ENCODE measurements around the gene FBLN2.

The FBLN2 gene

DNA sequence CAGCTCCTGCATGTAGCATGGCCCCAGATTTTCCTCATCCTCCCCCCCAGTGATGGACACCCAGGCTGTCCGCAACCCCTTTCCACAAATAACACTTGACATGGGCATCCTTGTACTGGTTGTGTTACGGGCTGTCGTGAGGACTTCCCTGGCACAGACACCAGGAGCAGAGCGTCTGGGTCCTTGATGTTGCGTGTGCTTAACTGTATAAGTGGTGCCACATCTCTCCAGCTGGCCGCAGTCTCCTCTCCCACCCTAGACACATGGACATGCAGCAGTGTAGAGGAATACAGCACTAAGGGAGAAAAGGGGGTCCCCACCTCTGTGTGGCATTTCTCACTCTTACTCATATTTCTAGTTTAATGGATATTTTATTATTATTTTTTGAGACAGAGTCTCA lies 56.6 kb downstream of the FBLN2 start:
- Mint-ChIP-seq H3K4me3 (no peak overlapping the region), H3K27ac (no peak overlapping the region), H3K36me3 (ENCODE audit: low read depth) (no peaks in the 10 kb centered on the region), H3K27me3 (ENCODE audit: low read depth, poor library complexity) (peaks cover 8% of the 10 kb centered on the region), H3K4me1 (peaks cover 8% of the 10 kb centered on the region), H3K9me3 (peaks cover 14% of the 10 kb centered on the region)
- DNase-seq: no peak
- TF ChIP-seq, protein P1, sequence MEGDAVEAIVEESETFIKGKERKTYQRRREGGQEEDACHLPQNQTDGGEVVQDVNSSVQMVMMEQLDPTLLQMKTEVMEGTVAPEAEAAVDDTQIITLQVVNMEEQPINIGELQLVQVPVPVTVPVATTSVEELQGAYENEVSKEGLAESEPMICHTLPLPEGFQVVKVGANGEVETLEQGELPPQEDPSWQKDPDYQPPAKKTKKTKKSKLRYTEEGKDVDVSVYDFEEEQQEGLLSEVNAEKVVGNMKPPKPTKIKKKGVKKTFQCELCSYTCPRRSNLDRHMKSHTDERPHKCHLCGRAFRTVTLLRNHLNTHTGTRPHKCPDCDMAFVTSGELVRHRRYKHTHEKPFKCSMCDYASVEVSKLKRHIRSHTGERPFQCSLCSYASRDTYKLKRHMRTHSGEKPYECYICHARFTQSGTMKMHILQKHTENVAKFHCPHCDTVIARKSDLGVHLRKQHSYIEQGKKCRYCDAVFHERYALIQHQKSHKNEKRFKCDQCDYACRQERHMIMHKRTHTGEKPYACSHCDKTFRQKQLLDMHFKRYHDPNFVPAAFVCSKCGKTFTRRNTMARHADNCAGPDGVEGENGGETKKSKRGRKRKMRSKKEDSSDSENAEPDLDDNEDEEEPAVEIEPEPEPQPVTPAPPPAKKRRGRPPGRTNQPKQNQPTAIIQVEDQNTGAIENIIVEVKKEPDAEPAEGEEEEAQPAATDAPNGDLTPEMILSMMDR (IDR thresholded peaks at IDR 0.05): no peak

DNA sequence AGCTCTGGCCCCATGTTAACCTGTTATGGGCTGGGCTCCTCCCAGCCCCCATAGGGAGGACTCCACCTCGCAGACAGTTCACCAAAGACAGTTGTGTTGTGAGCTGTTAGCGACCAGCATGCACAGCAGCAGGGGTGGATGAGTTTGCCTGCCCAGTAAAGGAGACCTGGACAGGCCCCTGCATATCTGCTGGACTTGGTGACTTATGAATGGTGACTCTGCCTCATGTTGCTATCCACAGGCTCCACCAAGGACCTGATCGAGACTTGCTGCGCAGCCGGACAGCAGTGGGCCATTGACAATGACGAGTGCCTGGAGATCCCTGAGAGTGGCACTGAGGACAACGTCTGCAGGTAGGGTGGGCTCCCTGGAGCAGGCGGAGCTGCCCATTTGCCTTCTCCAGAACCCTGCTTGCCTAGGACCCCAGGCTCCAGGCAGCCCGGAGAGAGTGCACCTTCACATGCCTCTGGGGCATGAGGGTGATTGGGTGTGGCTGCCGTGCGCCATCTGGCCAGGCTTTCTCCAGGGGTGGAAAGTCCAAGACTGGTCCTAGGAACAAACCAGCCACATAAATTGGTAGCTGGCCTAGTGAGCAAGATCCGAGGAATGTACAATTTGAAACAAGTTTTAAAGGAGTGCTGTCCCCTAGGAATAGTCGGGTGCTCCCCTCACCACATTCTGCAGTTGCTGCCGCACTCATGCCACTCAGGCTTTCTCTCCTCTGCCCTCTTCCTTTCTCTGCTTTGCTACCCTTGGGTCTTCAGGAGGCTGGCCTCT lies 59.1 kb downstream of the FBLN2 start:
- Mint-ChIP-seq H3K4me1 (peaks cover 8% of the 10 kb centered on the region), H3K27ac (peak overlapping the region; percentile 68), H3K9me3 (peaks cover 11% of the 10 kb centered on the region), H3K27me3 (ENCODE audit: low read depth, poor library complexity) (peaks cover 9% of the 10 kb centered on the region), H3K36me3 (ENCODE audit: low read depth) (no peaks in the 10 kb centered on the region), H3K4me3 (no peak overlapping the region)
- DNase-seq: no peak
- TF ChIP-seq, protein P1 (IDR thresholded peaks at IDR 0.05): no peak

DNA sequence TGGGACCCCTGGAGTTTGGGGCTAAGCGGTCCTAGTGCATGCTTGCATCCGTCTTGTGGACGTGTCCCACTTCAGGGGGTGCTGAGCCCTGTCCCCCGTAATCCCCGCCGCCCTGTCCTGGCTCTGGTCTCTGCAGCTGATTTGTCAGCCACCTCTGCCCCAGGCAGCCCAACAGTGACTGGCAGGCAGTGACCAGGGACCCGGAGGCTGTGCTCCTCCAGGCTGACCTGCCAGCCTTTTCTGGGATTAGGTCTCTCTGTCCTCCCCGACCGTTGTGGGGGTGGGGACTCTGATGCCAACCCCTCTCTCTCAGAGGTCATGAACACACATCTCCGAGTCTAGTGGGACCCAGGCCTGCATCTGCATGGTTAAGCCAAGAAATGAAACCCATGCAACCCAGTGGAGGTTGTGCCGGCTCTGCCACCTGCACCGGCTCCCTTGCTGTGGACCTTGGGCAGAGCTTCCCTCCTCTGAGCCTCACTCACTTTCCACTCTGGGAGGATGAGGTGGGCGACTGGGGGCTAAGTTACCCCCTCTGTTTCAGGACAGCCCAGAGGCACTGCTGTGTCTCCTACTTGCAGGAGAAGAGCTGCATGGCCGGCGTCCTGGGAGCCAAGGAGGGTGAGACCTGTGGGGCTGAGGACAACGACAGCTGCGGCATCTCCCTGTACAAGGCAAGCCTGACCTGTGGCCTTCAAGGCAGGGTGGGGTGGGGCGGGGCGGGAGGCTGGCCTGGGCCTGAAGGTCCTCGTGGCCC lies 60.2 kb downstream of the FBLN2 start:
- Mint-ChIP-seq H3K9me3 (peaks cover 8% of the 10 kb centered on the region), H3K4me1 (peaks cover 8% of the 10 kb centered on the region), H3K36me3 (ENCODE audit: low read depth) (no peaks in the 10 kb centered on the region), H3K27me3 (ENCODE audit: low read depth, poor library complexity) (peaks cover 9% of the 10 kb centered on the region), H3K27ac (no peak overlapping the region), H3K4me3 (no peak overlapping the region)
- no peak for DNase-seq
- TF ChIP-seq, protein P1 (IDR thresholded peaks at IDR 0.05): no peak

DNA sequence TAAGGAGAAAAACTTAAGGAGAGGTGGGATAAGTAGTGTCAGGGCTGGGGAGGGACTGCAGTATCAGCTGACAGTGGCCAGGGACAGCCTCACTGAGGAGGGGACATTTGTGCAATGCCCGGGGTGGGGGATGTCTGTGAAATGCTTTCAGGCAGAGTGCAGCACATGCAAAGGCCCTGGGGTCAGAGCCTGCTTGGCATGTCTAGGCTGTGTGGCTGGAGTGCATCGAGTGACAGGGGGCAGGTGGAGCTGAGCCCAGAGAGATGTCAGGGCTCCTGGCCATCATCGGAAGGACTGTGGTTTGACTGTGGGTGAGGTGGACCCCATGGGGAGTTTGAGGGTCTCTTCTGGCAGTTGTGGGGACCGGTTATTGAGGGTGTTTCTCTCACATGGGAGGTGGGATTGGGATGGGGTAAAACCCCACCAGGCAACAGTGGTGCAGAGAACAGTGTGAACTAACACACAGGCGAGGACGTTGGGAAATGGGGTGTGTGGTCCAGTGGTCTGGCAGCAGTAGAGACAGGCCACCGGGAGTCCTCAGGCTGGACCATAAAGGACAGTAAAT lies 61.2 kb downstream of the FBLN2 start:
- no peak for DNase-seq
- peaks cover 11% of the 10 kb centered on the region for H3K9me3 Mint-ChIP-seq
- H3K27me3 Mint-ChIP-seq (ENCODE audit: low read depth, poor library complexity): peaks cover 13% of the 10 kb centered on the region
- TF ChIP-seq, protein P1 (IDR thresholded peaks at IDR 0.05): no peak
- no peak overlapping the region for H3K4me3 Mint-ChIP-seq
- H3K36me3 Mint-ChIP-seq (ENCODE audit: low read depth): peaks cover 5% of the 10 kb centered on the region
- peak overlapping the region; percentile 71 for H3K27ac Mint-ChIP-seq
- peaks cover 8% of the 10 kb centered on the region for H3K4me1 Mint-ChIP-seq

DNA sequence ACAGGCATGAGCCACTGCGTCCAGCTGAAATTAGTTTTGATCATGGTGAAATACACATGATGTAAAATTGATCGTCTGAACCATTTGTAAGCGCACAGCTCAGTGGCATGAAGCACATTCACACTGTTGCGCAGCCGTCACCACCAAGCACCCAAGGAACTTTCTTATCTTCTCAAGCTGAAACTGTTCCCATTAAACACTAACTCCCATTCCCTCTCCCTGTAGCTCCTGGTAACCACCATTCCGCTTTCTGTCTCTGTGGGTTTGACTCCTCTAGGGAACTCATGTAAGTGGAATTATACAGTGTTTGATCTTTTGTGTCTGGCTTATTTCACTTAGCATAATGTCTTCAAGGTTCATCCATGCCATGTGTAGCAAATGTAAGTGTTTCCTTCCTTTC lies 62.3 kb downstream of the FBLN2 start:
- H3K36me3 Mint-ChIP-seq (ENCODE audit: low read depth): peaks cover 5% of the 10 kb centered on the region
- TF ChIP-seq, protein P1 (IDR thresholded peaks at IDR 0.05): no peak
- H3K27me3 Mint-ChIP-seq (ENCODE audit: low read depth, poor library complexity): peaks cover 9% of the 10 kb centered on the region
- peaks cover 8% of the 10 kb centered on the region for H3K4me1 Mint-ChIP-seq
- no peak overlapping the region for H3K27ac Mint-ChIP-seq
- H3K9me3 Mint-ChIP-seq: peaks cover 9% of the 10 kb centered on the region
- H3K4me3 Mint-ChIP-seq: no peak overlapping the region
- DNase-seq: no peak

Data from nephron progenitor cell (in vitro differentiated cells).